ENCODE measurements around the gene EBLN2. TPM values are rescaled to one million over a fixed set of nuclear protein-coding genes. Genes with fewer than 3 reads are reported as not detected.

Gene EBLN2
- 10 to 100 TPM in 2 of 3 donors, 1 to 10 TPM in 1; 4.2 to 12.0 (median 10.8) TPM for total RNA-seq

GRCh38 chr3:73061416-73061815 lies at the start of gene EBLN2:
Gene EBLN2, plus strand, starts transcription at chr3:73061659. Its CDS starts 423 bp downstream, at chr3:73062082.
- TF ChIP-seq CTCF (IDR thresholded peaks at IDR 0.05) (no peak), POLR2A (IDR thresholded peaks at IDR 0.05) (no peak), POLR2AphosphoS5 (IDR thresholded peaks at IDR 0.05) (no peak)
- no peak within 1 kb of the TSS for H3K27ac ChIP-seq
- no peaks in the 10 kb centered on the region for H3K36me3 ChIP-seq
- no peak for DNase-seq (ENCODE audit: low spot score in 2 of 2)
- H3K4me3 ChIP-seq = no peak within 1 kb of the TSS
- no peaks in the 10 kb centered on the region for H3K9me3 ChIP-seq
- intact Hi-C loops (cut with DNase I; ENCODE audit: low total_unique reads) = no loop called here
- no peaks in the 10 kb centered on the region for H3K4me1 ChIP-seq
- H3K27me3 ChIP-seq = no peaks in the 10 kb centered on the region

- no peak for DNase-seq (ENCODE audit: low spot score in 2 of 2)
- no peaks in the 10 kb centered on the region for H3K36me3 ChIP-seq
- no peak for TF ChIP-seq POLR2AphosphoS5 (IDR thresholded peaks at IDR 0.05)
- no peak for TF ChIP-seq POLR2A (IDR thresholded peaks at IDR 0.05)
- no peak for TF ChIP-seq CTCF (IDR thresholded peaks at IDR 0.05)
- H3K9me3 ChIP-seq = no peaks in the 10 kb centered on the region
- H3K4me1 ChIP-seq = no peaks in the 10 kb centered on the region
- no peaks in the 10 kb centered on the region for H3K27me3 ChIP-seq
- H3K4me3 ChIP-seq = no peak overlapping the region
- no peak overlapping the region for H3K27ac ChIP-seq
- intact Hi-C loops (cut with DNase I; ENCODE audit: low total_unique reads) = no loop called here
Measured at GRCh38 chr3:73018298-73018697, 43.2 kb upstream of the EBLN2 start.

- H3K36me3 ChIP-seq = no peaks in the 10 kb centered on the region
- no peak overlapping the region for H3K27ac ChIP-seq
- H3K4me1 ChIP-seq = no peaks in the 10 kb centered on the region
- intact Hi-C loops (cut with DNase I; ENCODE audit: low total_unique reads) = no loop called here
- H3K27me3 ChIP-seq = no peaks in the 10 kb centered on the region
- no peak for DNase-seq (ENCODE audit: low spot score in 2 of 2)
- TF ChIP-seq POLR2AphosphoS5 (IDR thresholded peaks at IDR 0.05) = no peak
- TF ChIP-seq CTCF (IDR thresholded peaks at IDR 0.05) = no peak
- no peak for TF ChIP-seq POLR2A (IDR thresholded peaks at IDR 0.05)
- no peaks in the 10 kb centered on the region for H3K9me3 ChIP-seq
- H3K4me3 ChIP-seq = no peak overlapping the region
Measured at GRCh38 chr3:73018790-73019441, 42.5 kb upstream of the EBLN2 start.

- no peak for DNase-seq (ENCODE audit: low spot score in 2 of 2)
- Histone ChIP-seq H3K4me3 (no peak overlapping the region), H3K27ac (no peak overlapping the region), H3K4me1 (no peaks in the 10 kb centered on the region), H3K27me3 (no peaks in the 10 kb centered on the region), H3K9me3 (no peaks in the 10 kb centered on the region), H3K36me3 (no peaks in the 10 kb centered on the region)
- no peak for TF ChIP-seq CTCF (IDR thresholded peaks at IDR 0.05)
- no peak for TF ChIP-seq POLR2AphosphoS5 (IDR thresholded peaks at IDR 0.05)
- TF ChIP-seq POLR2A (IDR thresholded peaks at IDR 0.05) = no peak
- intact Hi-C loops (cut with DNase I; ENCODE audit: low total_unique reads) = no loop called here
Measured at GRCh38 chr3:73021301-73021835, 40.1 kb upstream of the EBLN2 start.

- H3K27me3 ChIP-seq = no peaks in the 10 kb centered on the region
- no peaks in the 10 kb centered on the region for H3K9me3 ChIP-seq
- TF ChIP-seq POLR2AphosphoS5 (IDR thresholded peaks at IDR 0.05) (no peak), CTCF (IDR thresholded peaks at IDR 0.05) (no peak), POLR2A (IDR thresholded peaks at IDR 0.05) (no peak)
- H3K27ac ChIP-seq = no peak overlapping the region
- no peaks in the 10 kb centered on the region for H3K36me3 ChIP-seq
- intact Hi-C loops (cut with DNase I; ENCODE audit: low total_unique reads) = no loop called here
- no peak overlapping the region for H3K4me3 ChIP-seq
- H3K4me1 ChIP-seq = no peaks in the 10 kb centered on the region
- no peak for DNase-seq (ENCODE audit: low spot score in 2 of 2)
Measured at GRCh38 chr3:73024836-73025235, 36.6 kb upstream of the EBLN2 start.

All from breast epithelium (tissue), 4 donors.